HG02943 (cell line): ENCODE data around the gene ZNF407.

ENCODE experiments used
- ATAC-seq: cut with Tn5 transposase; IDR thresholded peaks from one replicate; pipeline ENCODE4 v1.9.1; 2021; ENCODE audit warnings: mild to moderate bottlenecking, low read depth, moderate library complexity; ENCODE audit not compliant: unreplicated experiment

ZNF407 gene

DNA sequence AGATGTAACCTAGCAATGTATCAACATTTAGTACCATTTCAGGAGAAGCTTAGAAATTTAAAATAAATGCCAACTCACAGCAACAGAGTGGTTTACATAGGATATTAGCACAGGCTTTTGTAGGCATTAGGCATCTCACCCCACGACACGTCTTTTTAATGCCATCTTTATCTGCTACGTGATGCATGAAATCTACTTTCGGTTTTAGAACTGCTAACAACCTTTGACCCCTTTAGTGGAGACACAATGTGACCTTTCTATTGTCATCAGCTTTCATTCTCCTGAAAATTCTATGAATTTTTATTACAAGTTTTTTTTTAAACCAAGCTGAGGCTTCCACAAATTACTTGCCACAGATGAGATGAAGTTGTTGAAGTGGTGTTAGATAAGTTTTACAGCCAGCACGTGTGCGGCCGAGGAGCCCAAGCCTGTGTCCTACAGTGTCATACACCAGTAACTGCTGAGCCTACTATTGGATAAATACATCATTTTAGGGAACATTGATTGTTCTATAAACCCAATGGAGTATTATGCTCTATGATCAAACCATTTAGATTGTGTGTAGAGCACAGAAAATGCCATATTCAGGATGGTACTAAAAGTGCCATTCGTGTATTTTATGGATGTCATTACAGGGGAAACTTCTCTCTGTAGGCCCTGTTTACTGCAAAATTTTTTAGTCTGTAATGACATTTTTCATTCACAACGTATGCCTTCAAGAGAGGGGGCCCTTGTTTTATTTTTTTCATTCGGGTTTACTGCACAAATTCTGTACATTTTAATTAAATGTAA lies 459.7 kb downstream of the ZNF407 start:
- no peak for ATAC-seq

DNA sequence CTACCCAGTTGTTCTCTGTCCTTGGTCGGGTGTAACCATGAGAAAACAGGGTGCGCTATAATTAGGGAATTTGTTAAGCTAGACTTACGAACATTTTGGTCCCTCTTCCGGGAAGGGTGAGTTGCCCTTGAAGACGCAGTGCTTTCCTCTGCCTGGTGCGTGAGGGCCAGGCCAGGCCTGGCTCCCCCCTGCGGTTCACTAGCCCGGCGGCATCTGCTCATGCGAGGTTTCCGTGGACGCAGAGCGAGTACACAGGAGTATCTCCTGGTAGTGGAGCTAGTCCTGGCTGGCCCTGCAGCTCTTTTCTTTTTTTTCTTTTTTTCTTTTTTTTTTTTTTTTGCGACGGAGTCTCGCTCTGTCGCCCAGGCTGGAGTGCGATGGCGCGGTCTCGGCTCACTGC lies 462.5 kb downstream of the ZNF407 start:
- no peak for ATAC-seq

DNA sequence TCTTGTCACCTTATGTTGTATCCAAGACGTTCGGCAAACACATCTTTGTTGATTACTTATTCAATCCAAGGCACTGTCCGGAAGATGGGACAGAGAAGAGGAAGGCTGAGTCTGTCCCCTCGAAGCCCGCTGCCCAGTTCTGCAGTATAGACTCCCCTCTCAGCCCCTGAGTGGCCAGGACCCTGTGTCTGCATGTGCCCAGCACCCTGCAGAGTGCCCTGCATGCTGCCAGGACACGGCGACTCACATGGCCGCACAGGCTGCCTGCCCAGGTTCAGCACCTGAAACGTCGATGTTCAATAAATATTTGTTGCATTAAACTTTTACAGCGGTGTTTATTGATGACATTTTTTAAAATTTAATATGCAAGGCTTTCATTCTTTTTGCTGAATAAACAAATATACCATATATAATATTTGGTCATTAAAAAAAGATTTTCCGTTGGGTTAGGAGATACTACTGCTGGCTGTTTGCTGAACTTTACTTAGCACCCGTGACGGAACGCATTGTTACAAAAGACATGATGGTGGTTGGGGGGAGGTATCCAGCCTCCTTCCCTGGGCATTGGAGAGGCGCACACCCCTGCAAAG lies 464.7 kb downstream of the ZNF407 start:
- ATAC-seq, result no peak

DNA sequence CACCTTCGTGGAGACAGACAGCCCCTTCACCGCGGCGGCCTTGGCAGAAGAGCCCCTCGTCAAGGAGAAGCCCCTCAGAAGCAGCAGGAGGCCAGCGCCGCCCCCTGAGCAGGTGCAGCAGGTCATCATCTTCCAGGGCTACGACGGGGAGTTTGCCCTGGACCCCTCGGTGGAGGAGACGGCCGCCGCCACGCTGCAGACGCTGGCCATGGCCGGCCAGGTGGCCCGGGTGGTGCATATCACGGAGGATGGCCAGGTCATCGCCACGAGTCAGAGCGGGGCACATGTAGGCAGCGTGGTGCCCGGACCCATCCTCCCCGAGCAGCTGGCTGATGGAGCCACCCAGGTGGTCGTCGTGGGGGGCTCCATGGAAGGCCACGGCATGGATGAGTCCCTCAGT lies 465.5 kb downstream of the ZNF407 start:
- no peak for ATAC-seq

DNA sequence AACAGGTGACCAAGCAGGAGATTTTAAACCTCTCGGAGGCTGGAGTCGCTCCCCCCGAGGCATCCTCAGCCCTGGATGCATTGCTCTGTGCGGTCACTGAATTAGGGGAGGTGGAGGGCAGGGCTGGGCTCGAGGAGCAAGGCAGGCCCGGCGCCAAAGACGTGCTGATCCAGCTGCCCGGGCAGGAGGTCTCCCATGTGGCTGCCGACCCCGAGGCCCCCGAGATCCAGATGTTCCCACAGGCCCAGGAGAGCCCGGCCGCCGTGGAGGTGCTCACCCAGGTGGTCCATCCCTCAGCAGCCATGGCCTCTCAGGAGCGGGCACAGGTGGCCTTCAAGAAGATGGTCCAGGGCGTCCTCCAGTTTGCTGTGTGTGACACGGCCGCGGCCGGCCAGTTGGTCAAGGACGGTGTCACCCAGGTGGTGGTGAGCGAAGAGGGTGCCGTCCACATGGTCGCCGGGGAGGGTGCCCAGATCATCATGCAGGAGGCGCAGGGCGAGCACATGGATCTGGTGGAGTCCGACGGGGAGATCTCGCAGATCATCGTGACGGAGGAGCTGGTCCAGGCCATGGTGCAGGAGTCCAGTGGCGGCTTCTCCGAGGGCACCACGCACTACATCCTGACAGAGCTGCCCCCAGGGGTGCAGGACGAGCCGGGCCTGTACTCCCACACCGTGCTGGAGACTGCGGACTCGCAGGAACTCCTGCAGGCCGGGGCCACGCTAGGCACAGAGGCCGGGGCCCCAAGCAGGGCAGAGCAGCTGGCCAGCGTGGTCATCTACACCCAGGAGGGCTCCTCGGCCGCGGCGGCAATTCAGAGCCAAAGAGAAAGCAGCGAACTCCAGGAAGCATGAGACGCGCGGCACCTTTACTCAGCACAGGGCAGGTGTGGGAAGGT lies 466.2 kb downstream of the ZNF407 start:
- ATAC-seq, result no peak

DNA sequence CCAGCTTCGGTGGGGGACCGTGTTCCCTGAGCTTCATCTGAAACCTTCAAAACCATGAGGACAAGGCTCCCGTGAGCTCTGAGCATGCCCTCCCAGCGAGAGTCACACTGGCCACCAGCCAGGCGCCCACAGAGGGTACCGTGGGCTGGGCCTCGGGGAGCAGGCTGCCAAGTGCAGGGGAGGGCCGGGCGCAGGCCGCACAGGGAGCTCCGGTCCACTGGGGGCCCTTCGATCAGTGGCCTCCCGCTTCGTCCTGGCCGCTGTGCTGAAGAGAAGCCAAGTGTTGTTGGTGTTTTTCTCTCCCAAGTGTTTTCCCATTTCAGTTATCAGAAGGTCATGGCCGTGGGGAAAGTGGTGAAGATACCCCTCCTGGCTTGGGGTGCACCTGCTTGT lies 466.8 kb downstream of the ZNF407 start:
- ATAC-seq, result no peak

DNA sequence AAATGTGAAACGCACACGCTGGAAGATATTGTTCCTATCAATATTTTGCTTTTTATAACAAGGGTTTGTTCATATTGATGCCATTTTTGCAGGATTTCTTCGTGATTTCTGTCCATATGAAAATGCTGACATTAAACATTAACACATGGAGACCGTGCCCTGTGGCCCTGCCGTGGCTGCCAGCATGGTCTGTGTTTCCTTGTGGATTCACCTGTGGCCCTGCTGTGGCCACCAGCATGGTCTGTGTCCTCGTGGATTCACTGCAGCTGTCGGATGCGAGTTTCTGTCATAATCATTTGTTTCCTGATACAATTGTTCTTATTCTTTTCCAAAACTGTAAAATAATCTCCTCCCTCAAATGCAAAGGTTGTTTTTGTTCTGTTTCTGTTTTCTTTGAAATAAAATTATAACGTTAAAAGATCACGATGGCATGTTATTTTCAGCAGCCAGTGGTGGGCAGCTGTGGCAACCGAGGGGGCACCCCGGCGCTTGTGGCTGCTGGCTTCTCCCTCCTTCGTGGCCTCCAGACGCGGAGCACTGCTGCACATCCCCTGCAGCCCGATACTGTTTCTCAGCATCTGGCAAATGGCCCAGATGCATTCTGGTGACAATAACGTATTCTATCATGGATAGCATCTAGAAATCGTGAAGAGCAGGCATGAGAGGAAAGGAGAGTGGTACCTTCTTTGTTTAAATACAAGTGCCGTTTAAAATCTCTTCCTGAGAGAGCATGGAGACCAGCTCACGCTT lies 467.8 kb downstream of the ZNF407 start:
- no peak for ATAC-seq

DNA sequence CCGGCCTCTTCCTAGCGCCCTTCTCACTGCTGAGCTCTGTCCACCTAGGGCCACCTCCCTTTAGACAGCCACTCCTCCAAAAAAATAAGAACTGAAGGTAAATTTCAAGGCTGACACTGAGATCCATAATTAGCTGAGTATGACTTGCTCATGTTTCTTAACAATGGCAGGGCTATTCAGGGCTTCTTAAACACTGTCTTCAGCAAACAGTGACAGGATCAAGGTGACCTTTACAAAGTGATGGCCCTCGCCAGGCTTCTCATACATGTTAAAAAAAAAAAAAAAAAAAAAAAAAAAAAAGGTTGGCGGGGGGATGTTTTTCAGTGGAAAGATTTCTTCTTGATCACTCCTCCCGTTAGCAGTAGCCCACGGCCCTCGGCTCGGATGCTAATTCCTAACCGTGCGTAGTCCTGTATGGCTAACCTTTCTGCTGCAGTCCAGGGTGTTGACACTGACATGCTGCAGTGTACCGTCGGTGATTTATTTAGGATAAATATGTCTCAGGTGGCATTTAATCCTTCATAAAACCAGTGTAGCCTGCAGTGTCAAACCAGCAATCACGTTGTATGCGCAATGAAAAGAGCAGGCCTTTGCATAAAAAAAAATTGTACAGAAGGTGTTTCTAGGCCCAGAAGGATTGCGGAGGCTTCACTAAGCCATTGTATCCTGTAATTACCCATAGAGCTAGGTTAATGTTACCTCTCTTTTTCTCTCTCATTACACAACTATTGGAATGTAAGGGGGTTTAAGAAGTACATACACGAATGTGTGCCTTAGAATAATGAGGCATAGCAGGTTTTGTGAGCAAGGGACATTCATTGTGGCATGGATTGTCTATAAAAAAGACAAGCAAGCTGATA lies 468.6 kb downstream of the ZNF407 start:
- ATAC-seq, result no peak

DNA sequence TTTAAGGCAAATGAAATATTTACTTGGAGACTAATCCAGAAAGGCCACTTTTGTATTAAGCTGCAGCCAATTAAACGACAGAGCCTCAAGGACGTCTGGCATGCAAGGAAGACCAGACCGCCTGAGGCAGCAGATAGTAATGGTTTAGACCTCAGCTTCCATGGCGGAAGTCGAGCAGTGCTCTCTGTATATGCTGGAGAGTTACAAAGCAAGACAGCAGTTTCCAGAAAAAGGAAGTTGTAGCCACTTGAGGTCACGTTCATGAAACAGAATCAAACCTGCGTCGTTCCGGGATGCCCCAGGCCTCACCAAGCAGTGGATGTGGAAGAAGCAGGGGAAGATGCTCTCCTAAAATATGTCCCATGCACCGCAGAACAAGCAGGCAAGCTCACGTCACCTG lies 469.3 kb downstream of the ZNF407 start:
- no peak for ATAC-seq

DNA sequence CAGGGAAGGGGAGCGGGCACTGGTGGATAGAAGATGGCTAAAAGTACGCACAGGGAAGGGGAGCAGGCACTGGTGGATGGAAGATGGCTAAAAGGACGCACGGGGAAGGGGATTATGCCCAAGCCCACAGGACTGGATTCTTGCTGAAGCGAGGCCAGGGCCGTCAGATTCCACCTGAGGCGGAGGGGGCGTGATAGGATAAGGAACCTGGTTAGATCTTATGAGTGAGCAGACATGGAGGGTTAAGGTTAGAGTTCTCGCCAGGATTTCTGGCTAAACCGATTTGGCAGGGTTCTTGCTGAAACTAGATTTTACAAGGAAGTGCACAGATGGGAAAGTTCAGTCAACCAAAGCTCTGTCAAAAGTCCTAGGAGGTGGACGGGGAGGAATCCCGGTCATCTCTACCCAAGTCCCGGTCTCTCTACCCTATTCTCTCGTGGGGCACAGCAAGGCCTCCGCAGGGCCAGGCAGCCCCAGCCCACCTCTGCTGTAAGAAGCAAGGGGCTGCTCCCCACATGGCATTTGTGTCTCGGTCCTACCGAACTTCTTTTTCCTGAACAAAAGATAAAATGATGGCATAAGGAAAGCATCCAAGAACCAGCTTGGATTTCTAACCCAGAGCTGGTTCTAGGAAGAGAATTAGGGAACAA lies 470.5 kb downstream of the ZNF407 start:
- ATAC-seq, result no peak

DNA sequence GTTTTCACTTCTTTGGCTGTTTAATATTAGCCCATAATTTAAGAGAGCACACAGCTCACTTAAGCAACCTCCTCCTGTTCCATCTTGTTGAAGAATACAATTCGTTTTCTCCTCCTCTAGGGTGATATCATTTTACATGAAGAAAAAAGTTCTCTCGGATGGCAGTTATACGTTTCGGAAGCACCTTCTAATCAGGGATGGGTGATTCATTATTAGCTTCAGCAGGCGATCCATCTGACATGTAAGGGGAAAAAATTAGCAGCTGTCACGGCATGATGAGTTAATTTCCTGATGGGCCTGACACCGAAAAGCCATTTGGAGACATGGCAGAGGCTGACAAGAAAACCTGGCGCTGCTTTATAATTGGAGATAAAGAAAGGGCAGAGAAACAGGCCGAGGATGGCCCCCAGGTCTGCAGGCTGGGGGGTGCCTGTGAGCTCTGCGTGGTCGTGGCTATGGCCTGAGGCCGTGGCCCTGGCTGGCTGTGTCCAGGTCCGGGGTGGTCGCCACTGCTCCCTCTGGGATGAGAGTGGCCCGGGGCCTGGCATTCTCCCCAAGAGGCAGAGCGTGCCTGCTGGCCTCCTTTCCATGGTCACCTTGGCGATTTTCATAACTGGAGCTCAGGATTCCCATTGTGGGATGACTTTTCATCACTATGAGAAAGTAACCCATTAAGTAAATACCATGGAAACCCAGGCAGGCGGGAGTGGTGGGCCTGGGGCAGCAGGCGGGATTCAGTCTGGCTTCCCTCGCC lies 471.2 kb downstream of the ZNF407 start:
- no peak for ATAC-seq

DNA sequence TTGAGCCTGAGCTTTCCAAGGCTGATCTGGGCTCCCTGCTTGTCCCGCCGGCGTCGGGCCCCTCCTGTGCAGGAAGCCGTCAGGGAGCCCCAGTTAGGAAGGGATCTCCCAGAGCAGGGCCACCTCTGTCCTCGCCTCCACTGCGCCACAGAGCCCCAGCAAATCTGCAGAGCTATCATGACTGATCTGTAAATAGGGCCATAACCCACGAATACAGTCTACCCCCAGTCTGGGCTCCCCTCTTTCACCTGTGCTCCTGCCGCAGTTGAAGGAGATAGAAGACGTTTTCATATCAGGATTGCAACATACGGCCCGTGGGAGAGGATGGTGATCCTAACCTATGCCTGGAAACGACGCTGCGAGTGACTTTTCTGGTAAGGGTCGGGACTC lies 472.6 kb downstream of the ZNF407 start:
- no peak for ATAC-seq

DNA sequence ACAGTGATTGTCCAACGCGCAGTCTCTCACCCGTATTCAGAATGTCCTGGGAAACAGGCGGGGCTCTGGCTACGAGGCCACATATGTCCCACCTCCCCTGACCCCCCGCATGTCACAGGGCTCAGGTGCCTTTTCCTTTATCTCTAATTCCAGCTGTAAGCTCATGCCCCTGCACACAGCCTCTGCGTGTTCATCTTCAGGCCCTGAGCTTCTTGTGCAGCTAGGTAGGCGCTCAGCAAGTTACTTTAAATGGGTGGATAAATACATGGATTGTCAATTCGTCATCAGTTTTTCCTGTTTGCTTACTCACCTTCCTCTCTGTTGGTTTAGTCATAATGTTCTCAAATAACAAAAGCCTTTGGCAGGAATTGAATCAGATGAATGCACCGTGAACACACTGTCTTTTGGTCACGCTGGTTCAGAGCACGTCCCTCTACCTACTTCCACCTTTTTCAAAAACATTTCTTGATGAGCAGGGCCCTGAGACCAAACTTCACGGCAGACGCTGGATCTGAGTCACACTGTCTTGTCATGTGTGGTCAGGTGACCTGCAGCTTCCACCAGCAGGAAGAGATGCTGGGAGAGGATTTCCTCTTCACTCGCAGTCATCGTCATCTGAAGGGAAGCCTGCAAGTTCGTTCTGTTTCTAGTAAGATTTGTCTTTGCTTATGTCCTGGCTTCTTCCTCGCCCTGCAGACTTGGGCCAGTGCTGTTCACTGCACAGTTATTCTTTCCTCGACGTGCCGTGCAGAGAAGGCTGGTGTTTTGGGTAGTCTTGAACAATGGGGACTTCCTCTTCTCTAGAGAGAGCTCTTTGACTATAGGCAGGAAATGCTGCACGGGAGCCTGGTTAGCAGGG lies 473.2 kb downstream of the ZNF407 start:
- peak; percentile 73 for ATAC-seq

DNA sequence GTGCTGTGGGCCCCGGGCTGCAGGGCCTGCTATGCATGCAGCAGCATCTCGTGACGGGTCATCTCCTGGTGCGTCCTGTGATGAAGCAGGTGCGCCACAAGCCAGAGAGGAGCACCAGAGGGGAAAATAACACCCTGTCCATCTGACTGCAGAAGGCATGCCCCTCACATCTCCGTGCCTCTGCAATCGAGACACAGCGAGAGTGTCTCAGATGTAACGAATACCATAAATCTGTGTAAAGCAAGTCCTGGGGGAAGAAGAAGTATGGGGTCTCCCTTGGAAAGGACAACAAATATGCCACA lies 473.8 kb downstream of the ZNF407 start:
- ATAC-seq, result no peak

DNA sequence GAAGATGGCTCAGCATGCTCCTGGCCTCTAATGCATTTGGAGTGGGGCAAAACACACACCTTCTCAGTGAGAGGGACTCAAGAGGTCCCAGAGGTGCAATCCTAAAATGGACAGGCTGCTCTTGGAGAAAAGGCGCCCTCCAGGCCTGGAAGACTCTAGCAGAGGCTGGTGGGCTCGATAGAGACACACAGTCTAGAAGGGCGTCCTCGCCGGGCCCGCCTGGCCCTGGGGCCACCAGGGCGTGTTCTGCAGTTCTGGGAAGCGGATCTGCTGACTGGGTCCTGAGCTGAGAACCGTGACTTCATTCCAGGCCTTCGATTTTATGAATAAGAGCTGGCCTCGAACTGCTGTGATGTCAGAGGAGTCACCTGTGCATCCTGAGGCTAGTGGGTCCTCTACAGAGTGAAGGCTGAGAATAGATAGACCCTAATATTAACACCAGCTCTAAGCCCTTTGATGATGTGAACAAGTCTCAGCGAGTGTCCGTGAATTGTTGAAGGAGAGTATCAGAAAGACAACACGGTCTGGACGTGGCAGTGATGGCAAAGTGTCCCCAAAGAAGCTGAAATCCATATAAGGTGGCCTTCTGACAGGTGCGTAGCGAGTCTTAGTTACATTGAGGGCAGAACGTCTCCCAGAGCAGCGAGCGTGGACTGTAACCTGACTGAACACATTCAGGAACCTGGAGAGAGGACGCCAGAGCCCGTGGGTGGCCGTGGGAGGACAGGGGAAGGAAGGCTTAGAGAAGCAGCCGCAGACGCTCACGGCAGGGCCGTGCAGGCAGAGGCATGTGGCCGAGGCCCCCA lies 474.4 kb downstream of the ZNF407 start:
- ATAC-seq, result no peak

DNA sequence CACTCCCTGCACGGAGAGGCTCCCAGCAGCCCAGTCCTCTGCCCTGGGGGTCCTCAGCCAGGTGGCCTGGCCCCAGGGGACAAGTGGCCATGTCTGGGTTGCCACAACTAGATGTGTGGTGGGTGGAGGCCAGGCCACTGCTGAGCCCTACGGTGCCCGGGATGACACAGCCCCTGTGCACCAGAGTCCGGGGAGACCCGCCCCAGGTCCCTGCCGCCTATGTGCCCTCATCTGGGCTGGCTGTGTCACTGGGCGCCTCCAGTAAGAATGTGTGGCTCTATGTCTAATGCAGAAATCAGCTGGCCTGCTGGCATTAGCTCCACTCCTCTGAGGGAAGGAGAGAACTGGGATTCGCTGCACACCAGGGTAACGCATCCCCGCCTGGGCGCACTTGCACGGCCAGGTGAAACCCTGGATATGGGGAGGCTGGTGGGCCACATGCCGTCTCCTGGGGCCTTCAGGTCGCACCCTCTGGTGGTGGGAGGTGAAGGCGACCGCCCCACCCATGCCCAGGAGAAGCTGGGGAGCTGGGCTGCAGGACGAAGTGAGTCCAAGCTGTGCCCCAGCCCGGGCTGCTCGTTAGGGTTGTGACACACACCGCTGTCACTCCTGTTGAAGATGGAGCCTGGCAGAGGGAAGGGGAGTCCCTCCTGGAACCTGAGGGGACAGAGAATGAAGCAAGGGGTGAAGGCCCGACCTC lies 475.2 kb downstream of the ZNF407 start:
- ATAC-seq, result no peak
